HEK293 (cell line): ENCODE data around the gene PIK3R2.
A peak's percentile ranks its signal among the peaks of the same experiment; 100 is the strongest.

Source experiments
- EGR2 ChIP-seq: fragments of 450-650 bp; formaldehyde crosslinking; IDR thresholded peaks from 2 replicates; pipeline ENCODE4 v1.5.1; 2016; ENCODE audit warnings: low read depth, missing biosample characterization, missing genetic modification characterization
- KLF1 ChIP-seq: fragments of 450-650 bp; formaldehyde crosslinking; IDR thresholded peaks from 2 replicates; pipeline ENCODE4 v1.5.1; 2016; ENCODE audit warnings: missing biosample characterization, missing genetic modification characterization
- KLF9 ChIP-seq: fragments of 450-650 bp; formaldehyde crosslinking; IDR thresholded peaks from 2 replicates; pipeline ENCODE4 v1.5.1; 2016; ENCODE audit warnings: missing biosample characterization, missing genetic modification characterization, low read depth
- MYNN ChIP-seq: fragments of 450-650 bp; formaldehyde crosslinking; IDR thresholded peaks from 2 replicates; pipeline ENCODE4 v1.5.1; 2016; ENCODE audit warnings: missing biosample characterization, missing genetic modification characterization, borderline replicate concordance
- SP2 ChIP-seq: fragments of 450-650 bp; formaldehyde crosslinking; IDR thresholded peaks from 2 replicates; pipeline ENCODE4 v1.5.1; 2016; ENCODE audit warnings: missing biosample characterization, missing genetic modification characterization
- ZBTB7A ChIP-seq: fragments of 450-650 bp; formaldehyde crosslinking; IDR thresholded peaks from 2 replicates; pipeline ENCODE4 v1.5.1; 2016; ENCODE audit warnings: low read depth, missing biosample characterization, missing genetic modification characterization
- ZFP69B ChIP-seq: fragments of 450-650 bp; formaldehyde crosslinking; IDR thresholded peaks from 2 replicates; pipeline ENCODE4 v1.5.1; 2016; ENCODE audit warnings: missing biosample characterization, missing genetic modification characterization
- ZNF157 ChIP-seq: fragments of 450-650 bp; formaldehyde crosslinking; IDR thresholded peaks from 2 replicates; pipeline ENCODE4 v1.5.1; 2016; ENCODE audit warnings: missing biosample characterization, missing genetic modification characterization
- ZNF175 ChIP-seq: fragments of 450-650 bp; formaldehyde crosslinking; IDR thresholded peaks from 2 replicates; pipeline ENCODE4 v1.5.1; 2016; ENCODE audit warnings: missing biosample characterization, missing genetic modification characterization
- ZNF184 ChIP-seq: fragments of 450-650 bp; IDR thresholded peaks from 2 replicates; pipeline ENCODE4 v1.5.1; 2018; ENCODE audit warnings: missing biosample characterization, mild to moderate bottlenecking, missing genetic modification characterization
- ZNF302 ChIP-seq: fragments of 450-650 bp; formaldehyde crosslinking; IDR thresholded peaks from 2 replicates; pipeline ENCODE4 v1.5.1; 2016; ENCODE audit warnings: missing biosample characterization, missing genetic modification characterization, low read depth
- ZNF350 ChIP-seq: fragments of 450-650 bp; formaldehyde crosslinking; IDR thresholded peaks from 2 replicates; pipeline ENCODE4 v1.5.0; 2017; ENCODE audit warnings: missing biosample characterization, mild to moderate bottlenecking, missing genetic modification characterization
- ZNF433 ChIP-seq: fragments of 450-650 bp; formaldehyde crosslinking; IDR thresholded peaks from 2 replicates; pipeline ENCODE4 v1.5.1; 2016; ENCODE audit warnings: missing biosample characterization, missing genetic modification characterization, low read depth
- ZNF555 ChIP-seq: fragments of 450-650 bp; formaldehyde crosslinking; conservative IDR thresholded peaks from 2 replicates; pipeline ENCODE4 v1.5.1; 2017; ENCODE audit warnings: missing biosample characterization, mild to moderate bottlenecking, missing genetic modification characterization, inconsistent platforms
- ZNF561 ChIP-seq: fragments of 450-650 bp; IDR thresholded peaks from 2 replicates; pipeline ENCODE4 v1.5.1; 2018; ENCODE audit warnings: missing biosample characterization, missing genetic modification characterization, borderline replicate concordance
- ZNF621 ChIP-seq: fragments of 450-650 bp; formaldehyde crosslinking; IDR thresholded peaks from 2 replicates; pipeline ENCODE4 v1.5.1; 2017; ENCODE audit warnings: missing biosample characterization, missing genetic modification characterization
- ZNF624 ChIP-seq: fragments of 450-650 bp; formaldehyde crosslinking; IDR thresholded peaks from 2 replicates; pipeline ENCODE4 v1.5.1; 2017; ENCODE audit warnings: missing biosample characterization, missing genetic modification characterization
- ZNF776 ChIP-seq: fragments of 450-650 bp; formaldehyde crosslinking; IDR thresholded peaks from 2 replicates; pipeline ENCODE4 v1.5.0; 2017; ENCODE audit warnings: missing biosample characterization, missing genetic modification characterization, borderline replicate concordance
- ZSCAN30 ChIP-seq: fragments of 450-650 bp; IDR thresholded peaks from 2 replicates; pipeline ENCODE4 v1.5.1; 2018; ENCODE audit warnings: missing biosample characterization, mild to moderate bottlenecking, missing genetic modification characterization, moderate library complexity
- TF ChIP-seq, protein P1 (sequence below): fragments of 450-650 bp; formaldehyde crosslinking; optimal IDR thresholded peaks from 2 replicates; pipeline ENCODE3; 2016; ENCODE audit warnings: missing biosample characterization, mild to moderate bottlenecking, missing genetic modification characterization
- TF ChIP-seq, protein P2 (sequence below): fragments of 450-650 bp; formaldehyde crosslinking; IDR thresholded peaks from 2 replicates; pipeline ENCODE4 v1.5.1; 2016; ENCODE audit warnings: missing biosample characterization, missing genetic modification characterization
- TF ChIP-seq, protein P3 (sequence below): fragments of 450-650 bp; formaldehyde crosslinking; IDR thresholded peaks from 2 replicates; pipeline ENCODE4 v1.5.1; 2016; ENCODE audit warnings: missing biosample characterization, missing genetic modification characterization
- TF ChIP-seq, protein P4 (sequence below): fragments of 450-650 bp; formaldehyde crosslinking; IDR thresholded peaks from 2 replicates; pipeline ENCODE4 v1.5.1; 2016; ENCODE audit warnings: missing biosample characterization, missing genetic modification characterization
- TF ChIP-seq, protein P5 (sequence below): fragments of 450-650 bp; formaldehyde crosslinking; IDR thresholded peaks from 2 replicates; pipeline ENCODE4 v1.5.1; 2016; ENCODE audit warnings: missing biosample characterization, missing genetic modification characterization
- TF ChIP-seq, protein P6 (sequence below): fragments of 450-650 bp; formaldehyde crosslinking; IDR thresholded peaks from 2 replicates; pipeline ENCODE4 v1.5.1; 2016; ENCODE audit warnings: missing biosample characterization, missing genetic modification characterization, borderline replicate concordance

The PIK3R2 gene

DNA sequence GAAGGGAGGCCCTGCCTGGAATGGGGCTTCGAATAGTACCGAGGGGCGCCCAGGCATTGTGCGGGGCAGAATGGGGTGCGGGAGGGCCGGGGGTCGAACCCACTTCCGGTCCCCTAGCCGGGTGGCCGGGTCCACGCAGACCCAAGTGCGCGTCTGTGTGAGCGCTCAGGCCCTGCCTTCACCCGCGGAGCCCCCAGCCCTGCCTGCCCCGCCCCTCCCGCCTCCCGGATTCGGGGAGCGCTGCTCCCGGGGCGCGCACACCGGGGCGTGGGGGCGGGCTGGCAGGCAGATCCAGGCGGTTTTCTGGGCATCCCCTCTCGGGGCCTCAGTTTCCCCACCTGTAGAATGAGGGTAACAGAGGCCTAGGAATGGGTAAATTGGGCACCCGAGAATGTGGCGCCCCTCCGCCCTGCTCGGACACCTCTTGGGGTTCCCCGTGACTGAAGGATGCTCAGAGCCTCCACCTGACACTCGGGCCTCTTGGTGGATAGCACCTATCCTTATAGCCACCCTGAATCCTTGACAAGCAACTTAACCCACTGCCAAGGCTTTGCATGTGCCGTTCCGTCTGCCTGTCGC lies 682 bp downstream of the PIK3R2 start (continued):
- TF ChIP-seq EGR2 (tag by site-specific recombination) (no peak), ZNF175 (tag by site-specific recombination) (no peak), ZFP69B (tag by site-specific recombination) (no peak), ZBTB7A (tag by site-specific recombination) (peak; percentile 92; the same call in 1 of the 2 replicates), ZNF776 (tag by site-specific recombination) (no peak), ZNF624 (tag by site-specific recombination) (no peak), ZNF184 (tag by site-specific recombination) (no peak), ZSCAN30 (tag by site-specific recombination) (no peak), KLF9 (peak; percentile 64), ZNF157 (tag by site-specific recombination) (no peak), ZNF621 (tag by site-specific recombination) (no peak), KLF1 (tag by site-specific recombination) (0 out of 2 replicates have a peak, but pooled peaks have one; percentile 9), MYNN (no peak), SP2 (no peak; the same call in 1 of the 2 replicates), ZNF433 (no peak), ZNF555 (tag by site-specific recombination) (no peak), ZNF302 (tag by site-specific recombination) (no peak), ZNF350 (tag by site-specific recombination) (no peak), ZNF561 (tag by site-specific recombination) (no peak)
- TF ChIP-seq, protein P1, sequence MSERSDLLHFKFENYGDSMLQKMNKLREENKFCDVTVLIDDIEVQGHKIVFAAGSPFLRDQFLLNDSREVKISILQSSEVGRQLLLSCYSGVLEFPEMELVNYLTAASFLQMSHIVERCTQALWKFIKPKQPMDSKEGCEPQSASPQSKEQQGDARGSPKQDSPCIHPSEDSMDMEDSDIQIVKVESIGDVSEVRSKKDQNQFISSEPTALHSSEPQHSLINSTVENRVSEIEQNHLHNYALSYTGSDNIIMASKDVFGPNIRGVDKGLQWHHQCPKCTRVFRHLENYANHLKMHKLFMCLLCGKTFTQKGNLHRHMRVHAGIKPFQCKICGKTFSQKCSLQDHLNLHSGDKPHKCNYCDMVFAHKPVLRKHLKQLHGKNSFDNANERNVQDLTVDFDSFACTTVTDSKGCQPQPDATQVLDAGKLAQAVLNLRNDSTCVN (tag by site-specific recombination), result peak; percentile 79
- TF ChIP-seq, protein P2, sequence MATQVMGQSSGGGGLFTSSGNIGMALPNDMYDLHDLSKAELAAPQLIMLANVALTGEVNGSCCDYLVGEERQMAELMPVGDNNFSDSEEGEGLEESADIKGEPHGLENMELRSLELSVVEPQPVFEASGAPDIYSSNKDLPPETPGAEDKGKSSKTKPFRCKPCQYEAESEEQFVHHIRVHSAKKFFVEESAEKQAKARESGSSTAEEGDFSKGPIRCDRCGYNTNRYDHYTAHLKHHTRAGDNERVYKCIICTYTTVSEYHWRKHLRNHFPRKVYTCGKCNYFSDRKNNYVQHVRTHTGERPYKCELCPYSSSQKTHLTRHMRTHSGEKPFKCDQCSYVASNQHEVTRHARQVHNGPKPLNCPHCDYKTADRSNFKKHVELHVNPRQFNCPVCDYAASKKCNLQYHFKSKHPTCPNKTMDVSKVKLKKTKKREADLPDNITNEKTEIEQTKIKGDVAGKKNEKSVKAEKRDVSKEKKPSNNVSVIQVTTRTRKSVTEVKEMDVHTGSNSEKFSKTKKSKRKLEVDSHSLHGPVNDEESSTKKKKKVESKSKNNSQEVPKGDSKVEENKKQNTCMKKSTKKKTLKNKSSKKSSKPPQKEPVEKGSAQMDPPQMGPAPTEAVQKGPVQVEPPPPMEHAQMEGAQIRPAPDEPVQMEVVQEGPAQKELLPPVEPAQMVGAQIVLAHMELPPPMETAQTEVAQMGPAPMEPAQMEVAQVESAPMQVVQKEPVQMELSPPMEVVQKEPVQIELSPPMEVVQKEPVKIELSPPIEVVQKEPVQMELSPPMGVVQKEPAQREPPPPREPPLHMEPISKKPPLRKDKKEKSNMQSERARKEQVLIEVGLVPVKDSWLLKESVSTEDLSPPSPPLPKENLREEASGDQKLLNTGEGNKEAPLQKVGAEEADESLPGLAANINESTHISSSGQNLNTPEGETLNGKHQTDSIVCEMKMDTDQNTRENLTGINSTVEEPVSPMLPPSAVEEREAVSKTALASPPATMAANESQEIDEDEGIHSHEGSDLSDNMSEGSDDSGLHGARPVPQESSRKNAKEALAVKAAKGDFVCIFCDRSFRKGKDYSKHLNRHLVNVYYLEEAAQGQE (tag by site-specific recombination), result no peak
- TF ChIP-seq, protein P3, sequence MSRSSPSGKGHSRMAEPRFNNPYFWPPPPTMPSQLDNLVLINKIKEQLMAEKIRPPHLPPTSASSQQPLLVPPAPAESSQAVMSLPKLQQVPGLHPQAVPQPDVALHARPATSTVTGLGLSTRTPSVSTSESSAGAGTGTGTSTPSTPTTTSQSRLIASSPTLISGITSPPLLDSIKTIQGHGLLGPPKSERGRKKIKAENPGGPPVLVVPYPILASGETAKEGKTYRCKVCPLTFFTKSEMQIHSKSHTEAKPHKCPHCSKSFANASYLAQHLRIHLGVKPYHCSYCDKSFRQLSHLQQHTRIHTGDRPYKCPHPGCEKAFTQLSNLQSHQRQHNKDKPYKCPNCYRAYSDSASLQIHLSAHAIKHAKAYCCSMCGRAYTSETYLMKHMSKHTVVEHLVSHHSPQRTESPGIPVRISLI (tag by site-specific recombination), result no peak
- TF ChIP-seq, protein P4, sequence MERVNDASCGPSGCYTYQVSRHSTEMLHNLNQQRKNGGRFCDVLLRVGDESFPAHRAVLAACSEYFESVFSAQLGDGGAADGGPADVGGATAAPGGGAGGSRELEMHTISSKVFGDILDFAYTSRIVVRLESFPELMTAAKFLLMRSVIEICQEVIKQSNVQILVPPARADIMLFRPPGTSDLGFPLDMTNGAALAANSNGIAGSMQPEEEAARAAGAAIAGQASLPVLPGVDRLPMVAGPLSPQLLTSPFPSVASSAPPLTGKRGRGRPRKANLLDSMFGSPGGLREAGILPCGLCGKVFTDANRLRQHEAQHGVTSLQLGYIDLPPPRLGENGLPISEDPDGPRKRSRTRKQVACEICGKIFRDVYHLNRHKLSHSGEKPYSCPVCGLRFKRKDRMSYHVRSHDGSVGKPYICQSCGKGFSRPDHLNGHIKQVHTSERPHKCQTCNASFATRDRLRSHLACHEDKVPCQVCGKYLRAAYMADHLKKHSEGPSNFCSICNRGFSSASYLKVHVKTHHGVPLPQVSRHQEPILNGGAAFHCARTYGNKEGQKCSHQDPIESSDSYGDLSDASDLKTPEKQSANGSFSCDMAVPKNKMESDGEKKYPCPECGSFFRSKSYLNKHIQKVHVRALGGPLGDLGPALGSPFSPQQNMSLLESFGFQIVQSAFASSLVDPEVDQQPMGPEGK (tag by site-specific recombination), result peak; percentile 69
- TF ChIP-seq, protein P5, sequence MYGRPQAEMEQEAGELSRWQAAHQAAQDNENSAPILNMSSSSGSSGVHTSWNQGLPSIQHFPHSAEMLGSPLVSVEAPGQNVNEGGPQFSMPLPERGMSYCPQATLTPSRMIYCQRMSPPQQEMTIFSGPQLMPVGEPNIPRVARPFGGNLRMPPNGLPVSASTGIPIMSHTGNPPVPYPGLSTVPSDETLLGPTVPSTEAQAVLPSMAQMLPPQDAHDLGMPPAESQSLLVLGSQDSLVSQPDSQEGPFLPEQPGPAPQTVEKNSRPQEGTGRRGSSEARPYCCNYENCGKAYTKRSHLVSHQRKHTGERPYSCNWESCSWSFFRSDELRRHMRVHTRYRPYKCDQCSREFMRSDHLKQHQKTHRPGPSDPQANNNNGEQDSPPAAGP (tag by site-specific recombination), result peak; percentile 58; the same call in 1 of the 2 replicates
- TF ChIP-seq, protein P6, sequence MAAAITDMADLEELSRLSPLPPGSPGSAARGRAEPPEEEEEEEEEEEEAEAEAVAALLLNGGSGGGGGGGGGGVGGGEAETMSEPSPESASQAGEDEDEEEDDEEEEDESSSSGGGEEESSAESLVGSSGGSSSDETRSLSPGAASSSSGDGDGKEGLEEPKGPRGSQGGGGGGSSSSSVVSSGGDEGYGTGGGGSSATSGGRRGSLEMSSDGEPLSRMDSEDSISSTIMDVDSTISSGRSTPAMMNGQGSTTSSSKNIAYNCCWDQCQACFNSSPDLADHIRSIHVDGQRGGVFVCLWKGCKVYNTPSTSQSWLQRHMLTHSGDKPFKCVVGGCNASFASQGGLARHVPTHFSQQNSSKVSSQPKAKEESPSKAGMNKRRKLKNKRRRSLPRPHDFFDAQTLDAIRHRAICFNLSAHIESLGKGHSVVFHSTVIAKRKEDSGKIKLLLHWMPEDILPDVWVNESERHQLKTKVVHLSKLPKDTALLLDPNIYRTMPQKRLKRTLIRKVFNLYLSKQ (tag by site-specific recombination), result no peak
